Forelimb muscle (tissue), 1 donor: ENCODE data around the gene PRR11. TPM values are rescaled to one million over a fixed set of nuclear protein-coding genes. Genes with fewer than 3 reads are reported as not detected.
"Not testable (repeated sequence)": the region's sequence is repeated elsewhere in the genome, so short reads cannot be mapped to it uniquely, and the experiment has no call there.

ENCODE experiments used
- DNase-seq: peaks from one replicate; pipeline ENCODE4 v3.0.0-alpha.2; 2013; ENCODE audit warnings: low read depth
- polyA plus RNA-seq: library from polyadenylated mRNA; unstranded; fragments of 120-200 nt; gene quantifications from one replicate; pipeline ENCODE4 v1.2.1, GENCODE V29; 2013; ENCODE audit not compliant: insufficient read length

The PRR11 gene
- polyA plus RNA-seq, 1 donor: 9.7 TPM

GRCh38 chr17:59151591-59151990 lies 4.0 kb upstream of the PRR11 start:
- no peak for DNase-seq

- no peak for DNase-seq
Observed at GRCh38 chr17:59152925-59153324, 2.6 kb upstream of the PRR11 start.

GRCh38 chr17:59154292-59154720 lies 1.2 kb upstream of the PRR11 start:
- no peak for DNase-seq

DNA sequence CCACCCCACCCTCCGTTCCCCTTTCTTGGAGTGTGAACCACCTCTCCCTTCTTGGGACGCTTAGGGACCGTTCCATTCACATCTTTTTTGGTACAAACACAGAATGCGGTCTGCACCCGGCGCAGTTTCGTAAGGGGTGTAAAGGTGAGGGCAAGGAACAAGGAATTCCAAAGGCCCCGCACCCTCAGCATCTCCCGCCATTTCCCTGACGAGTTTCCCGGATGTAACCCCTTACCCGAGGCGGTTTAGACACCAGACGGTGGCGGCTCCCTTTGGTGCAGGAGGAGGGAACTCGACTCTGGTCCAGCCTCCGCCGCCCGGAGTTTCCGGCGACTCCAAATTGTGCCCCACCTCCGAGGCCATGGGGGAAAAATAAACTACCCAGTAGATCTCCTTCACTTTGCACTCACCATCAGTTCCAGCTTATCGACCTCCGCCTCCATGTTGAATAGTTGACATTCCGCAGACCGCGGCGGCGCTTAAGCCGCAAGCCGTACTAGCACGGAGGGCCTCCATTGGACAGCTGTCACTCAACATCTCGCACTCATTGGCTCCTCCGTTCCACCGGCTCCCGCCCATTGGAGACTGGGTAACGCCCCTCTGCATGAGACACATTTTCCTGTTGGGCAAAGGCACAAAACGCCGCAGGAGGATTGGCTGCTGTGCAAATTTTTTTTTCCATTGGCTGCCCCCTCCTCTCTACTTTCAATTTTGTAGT lies 666 bp upstream of the PRR11 start, which contains the start of gene SKA2:
Gene SKA2 (minus strand): TSS at position 466 of the 718 bp plus-strand sequence. CDS start 23 bp downstream, at position 443.
- peak; percentile 55 for DNase-seq

DNA sequence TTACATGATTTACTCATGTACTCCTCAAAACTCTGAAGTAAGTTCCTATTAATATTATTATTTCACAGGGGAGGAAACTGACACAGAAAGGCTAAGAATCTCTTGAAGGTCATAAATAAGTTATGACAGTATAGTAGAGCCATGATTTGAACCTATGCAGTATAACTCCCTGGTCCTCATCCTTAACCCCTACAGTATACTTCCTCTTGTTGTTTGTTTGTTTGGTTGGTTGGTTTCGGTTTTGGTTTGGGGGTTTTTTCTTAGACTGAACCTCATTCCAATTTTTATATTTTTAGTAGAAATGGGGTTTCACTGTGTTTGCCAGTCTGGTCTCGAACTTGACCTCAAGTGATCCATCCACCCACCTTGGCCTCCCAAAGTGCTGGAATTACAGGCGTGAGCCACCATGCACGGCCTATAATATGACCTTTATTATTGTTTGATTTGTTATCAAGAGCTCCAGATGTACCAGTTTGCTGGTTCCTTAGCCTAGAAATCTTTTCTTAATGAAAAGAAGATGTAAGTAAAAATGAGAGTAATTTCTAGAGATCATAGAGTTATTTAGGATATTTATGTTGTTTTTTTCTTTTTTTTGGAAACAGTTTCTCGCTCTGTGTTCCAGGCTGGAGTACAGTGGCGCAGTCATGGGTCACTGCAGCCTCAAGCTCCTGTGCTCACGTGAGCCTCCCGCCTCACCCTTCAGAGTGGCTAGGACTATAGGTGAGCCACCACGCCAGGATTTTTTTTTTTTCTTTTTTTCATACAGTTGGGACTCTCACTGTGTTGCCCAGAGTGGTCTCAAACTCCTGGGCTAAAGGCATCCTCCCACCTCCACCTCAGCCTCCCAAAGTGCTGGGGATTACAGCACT lies 4.8 kb downstream of the PRR11 start:
- DNase-seq: no peak

GRCh38 chr17:59161477-59161876 lies 5.9 kb downstream of the PRR11 start:
- no peak for DNase-seq

GRCh38 chr17:59165933-59166342 lies 10.4 kb downstream of the PRR11 start:
- no peak for DNase-seq

DNA sequence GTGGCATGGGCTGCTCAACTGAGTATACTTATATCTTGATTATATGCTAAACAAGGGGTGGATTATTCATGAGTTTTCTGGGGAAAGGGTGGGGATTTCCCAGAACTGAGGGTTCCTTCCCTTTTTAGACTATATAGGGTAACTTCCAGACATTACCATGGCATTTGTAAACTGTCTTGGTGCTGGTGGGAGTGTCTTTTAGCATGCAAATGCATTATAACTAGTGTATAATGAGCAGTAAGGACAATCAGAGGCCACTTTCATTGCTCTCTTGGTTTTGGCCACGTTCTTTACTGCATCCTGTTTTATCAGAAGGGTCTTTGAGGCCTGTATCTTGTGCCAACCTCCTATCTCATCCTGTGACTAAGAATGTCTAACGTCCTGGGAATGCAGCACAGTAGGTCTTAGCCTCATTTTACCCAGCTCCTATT lies 12.0 kb downstream of the PRR11 start:
- DNase-seq: no peak

GRCh38 chr17:59172436-59173004 lies 17.0 kb downstream of the PRR11 start:
- no peak for DNase-seq

- no peak for DNase-seq
Observed at GRCh38 chr17:59174671-59175070, 19.1 kb downstream of the PRR11 start.

GRCh38 chr17:59175076-59175475 lies 19.5 kb downstream of the PRR11 start:
- no peak for DNase-seq

- no peak for DNase-seq
Observed at GRCh38 chr17:59178266-59178985, 22.9 kb downstream of the PRR11 start.

- DNase-seq: not testable (repeated sequence)
Observed at GRCh38 chr17:59179601-59180000, 24.1 kb downstream of the PRR11 start.

DNA sequence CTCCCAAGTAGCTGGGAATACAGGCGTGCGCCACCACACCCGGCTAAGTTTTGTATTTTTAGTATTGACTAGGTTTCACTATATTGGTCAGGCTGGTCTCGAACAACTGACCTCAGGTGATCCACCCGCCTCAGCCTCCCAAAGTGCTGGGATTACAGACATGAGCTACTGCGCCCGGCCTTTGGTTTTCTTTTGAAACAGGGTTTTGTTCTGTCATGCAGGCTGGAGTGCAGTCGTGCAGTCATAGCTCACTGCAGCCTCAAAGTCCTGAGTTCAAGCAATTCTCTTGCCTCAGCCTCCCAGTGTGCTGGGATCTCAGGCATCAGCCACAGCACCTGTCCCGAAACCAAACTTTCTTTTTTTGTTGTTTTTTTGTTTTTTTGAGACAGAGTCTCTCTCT lies 25.1 kb downstream of the PRR11 start:
- DNase-seq: no peak

DNA sequence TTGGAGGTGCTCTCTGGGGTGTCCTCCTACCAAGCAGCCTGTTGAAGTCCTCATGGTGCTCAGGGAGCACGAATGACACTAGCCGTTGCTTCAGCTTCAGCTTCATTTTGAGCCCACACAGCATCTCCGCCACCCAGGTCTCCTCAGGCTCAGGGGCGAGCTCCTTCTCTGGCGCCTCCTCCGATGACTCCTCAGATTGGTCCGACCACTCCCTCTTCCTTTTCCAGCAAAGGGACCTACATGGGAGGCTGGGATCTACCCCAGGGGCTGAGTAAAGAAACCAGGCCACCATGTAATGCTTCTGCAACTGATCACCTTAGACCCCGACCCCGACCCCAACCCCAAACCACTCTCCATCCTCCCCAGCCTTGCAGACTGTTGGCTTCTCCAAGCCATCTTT lies 25.9 kb downstream of the PRR11 start:
- no peak for DNase-seq

DNA sequence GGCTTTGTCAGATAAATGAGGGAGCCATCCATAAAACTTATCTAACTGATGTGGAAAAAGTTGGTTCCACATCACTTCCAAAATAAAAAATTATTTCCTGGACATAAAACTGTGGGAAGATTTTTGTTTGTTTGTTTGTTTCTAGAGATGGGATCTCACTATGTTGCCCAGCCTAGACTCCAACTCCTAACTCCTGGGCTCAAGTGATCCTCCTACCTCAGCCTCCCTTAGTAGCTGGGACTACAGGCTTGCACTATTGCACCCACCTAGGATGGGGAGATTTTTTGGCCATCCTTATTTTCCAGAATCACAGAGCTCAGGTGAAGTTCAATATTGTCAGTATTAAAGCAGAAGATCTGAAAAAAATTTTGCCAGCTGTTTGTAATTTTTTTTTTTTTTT lies 30.5 kb downstream of the PRR11 start:
- DNase-seq: no peak

- DNase-seq: no peak
Observed at GRCh38 chr17:59186850-59187249, 31.3 kb downstream of the PRR11 start.

GRCh38 chr17:59190806-59191205 lies 35.3 kb downstream of the PRR11 start:
- DNase-seq: no peak

GRCh38 chr17:59193336-59193862 lies 37.9 kb downstream of the PRR11 start:
- DNase-seq: no peak

- DNase-seq: no peak
Observed at GRCh38 chr17:59199398-59199797, 43.9 kb downstream of the PRR11 start.

DNA sequence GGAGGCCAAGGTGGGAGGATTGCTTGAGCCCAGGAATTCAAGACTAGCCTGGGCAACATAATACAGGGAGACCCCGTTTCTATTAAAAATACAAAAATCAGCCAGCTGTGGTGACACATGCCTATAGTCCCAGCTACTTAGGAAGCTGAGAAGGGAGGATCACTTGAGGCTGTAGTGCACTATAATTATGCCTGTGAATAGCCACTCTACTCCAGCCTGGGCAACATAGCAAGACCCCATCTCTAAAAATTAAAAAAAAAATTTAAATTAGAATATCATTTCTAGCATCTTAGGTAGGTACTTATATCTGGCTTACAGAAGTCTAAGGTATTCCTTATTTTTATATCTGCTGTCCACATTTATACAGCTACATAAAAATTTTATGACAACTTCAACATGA lies 46.8 kb downstream of the PRR11 start:
- no peak for DNase-seq

GRCh38 chr17:59219370-59219769 lies 63.8 kb downstream of the PRR11 start:
- DNase-seq: no peak
